H1 (cell line): ENCODE results near the gene ALK. TPM values are rescaled to one million over a fixed set of nuclear protein-coding genes. Genes with fewer than 3 reads are reported as not detected.

Experiments
- CTCF ChIA-PET: fragments of 300-600 bp; sonication (Branson Sonifier 250); formaldehyde crosslinking; loops from one replicate; lab custom pipeline; 2021; ENCODE audit not compliant: partially characterized antibody; lab: Charles Lee
- POLR2A ChIA-PET: fragments of 300-600 bp; sonication (Branson Sonifier 250); formaldehyde crosslinking; loops from one replicate; lab custom pipeline; 2021; ENCODE audit warnings: inconsistent platforms; ENCODE audit not compliant: partially characterized antibody; lab: Charles Lee
- DNase-seq, 2 experiments: peaks; one replicate each; pipeline versions ENCODE4 v3.0.0 to v3.0.0-alpha.2; 2010 to 2022; ENCODE audit warnings: low spot score in 2 of 2, low read depth in 1 of 2, mixed read lengths in 1 of 2
- FAIRE-seq: peaks from 2 replicates; lab custom pipeline; 2011; peaks lifted over from hg19 to GRCh38; lab: Jason Lieb, UNC
- H2AFZ ChIP-seq: 2 replicates; pipeline ENCODE4 v1.8.1; 2012; ENCODE audit warnings: low read length, inconsistent platforms
- H2AK5ac ChIP-seq: 2 replicates; pipeline ENCODE4 v1.6.1; 2013; ENCODE audit warnings: low read depth, low read length
- H2BK120ac ChIP-seq: replicated peaks from 2 replicates; pipeline ENCODE3; 2013; ENCODE audit warnings: low read depth, low read length, inconsistent platforms
- H2BK12ac ChIP-seq: 2 replicates; pipeline ENCODE4 v1.6.1; 2013; ENCODE audit warnings: low read depth, low read length
- H2BK15ac ChIP-seq: 2 replicates; pipeline ENCODE4 v1.6.1; 2013; ENCODE audit warnings: low read length
- H2BK20ac ChIP-seq: 2 replicates; pipeline ENCODE4 v1.6.1; 2013; ENCODE audit warnings: low read length
- H2BK5ac ChIP-seq: 2 replicates; pipeline ENCODE4 v1.6.1; 2013; ENCODE audit warnings: low read depth, low read length
- H3K14ac ChIP-seq: 2 replicates; pipeline ENCODE4 v1.6.1; 2013; ENCODE audit warnings: inconsistent platforms; ENCODE audit not compliant: insufficient read length
- H3K18ac ChIP-seq: 2 replicates; pipeline ENCODE4 v1.6.1; 2013; ENCODE audit warnings: low read length; ENCODE audit errors: extremely low read depth
- H3K23ac ChIP-seq: 2 replicates; pipeline ENCODE4 v1.6.1; 2013; ENCODE audit warnings: inconsistent platforms; ENCODE audit not compliant: insufficient read length
- H3K23me2 ChIP-seq: 2 replicates; pipeline ENCODE4 v1.6.1; 2013; ENCODE audit warnings: low read depth, low read length
- H3K27ac ChIP-seq: 2 replicates; pipeline ENCODE4 v1.6.1; 2011; ENCODE audit warnings: low read depth, low read length, inconsistent platforms
- H3K27me3 ChIP-seq, 4 experiments: replicated peaks in 1 of 4; 1 replicate in 1 of 4; 2 replicates in 3 of 4; pipeline versions ENCODE4 v1.6.1 to v1.8.1; 2011 to 2013; ENCODE audit warnings: low read length in 3 of 4, mild to moderate bottlenecking in 3 of 4, inconsistent platforms in 2 of 4, mixed read lengths in 2 of 4, moderate library complexity in 1 of 4; ENCODE audit not compliant: control insufficient read depth in 3 of 4, insufficient read depth in 3 of 4; ENCODE audit errors: extremely low read depth in 1 of 4
- H3K36me3 ChIP-seq, 4 experiments: 2 replicates each; pipeline versions ENCODE4 v1.6.1 to v1.8.1; 2011 to 2013; ENCODE audit warnings: mild to moderate bottlenecking in 4 of 4, low read length in 3 of 4, moderate library complexity in 2 of 4, control low read depth in 1 of 4, inconsistent platforms in 1 of 4; ENCODE audit not compliant: insufficient read depth in 4 of 4, control insufficient read depth in 2 of 4
- H3K4ac ChIP-seq: replicated peaks from 2 replicates; pipeline ENCODE3; 2013; ENCODE audit warnings: low read length, low read depth, mixed read lengths, inconsistent platforms; ENCODE audit not compliant: insufficient read length
- H3K4me1 ChIP-seq, 4 experiments: replicated peaks in 1 of 4; 1 replicate in 1 of 4; 2 replicates in 3 of 4; pipeline versions ENCODE4 v1.6.1 to v1.8.1; 2011 to 2013; ENCODE audit warnings: low read length in 3 of 4, inconsistent platforms in 2 of 4, mixed read lengths in 1 of 4; ENCODE audit not compliant: insufficient read depth in 4 of 4, control insufficient read depth in 3 of 4
- H3K4me2 ChIP-seq, 2 experiments: 2 replicates each; pipeline versions ENCODE4 v1.6.1 to v1.8.1; 2011 to 2013; ENCODE audit warnings: low read depth in 2 of 2, low read length in 2 of 2, control low read depth in 1 of 2, inconsistent platforms in 1 of 2, mild to moderate bottlenecking in 1 of 2; ENCODE audit not compliant: insufficient read depth in 1 of 2
- H3K4me3 ChIP-seq, 4 experiments: fragments of 200-600, 300-600 bp in 1 of 4; sonication (generic), shearing (Covaris generic), sonication (Bioruptor Twin) in 1 of 4; 2 replicates each; pipeline versions ENCODE4 v1.5.1 to v1.8.1; 2011 to 2016; ENCODE audit warnings: low read length in 4 of 4, low read depth in 3 of 4, control low read depth in 2 of 4, inconsistent platforms in 2 of 4, mild to moderate bottlenecking in 2 of 4, mixed read lengths in 1 of 4, moderate library complexity in 1 of 4; ENCODE audit not compliant: insufficient read depth in 2 of 4; ENCODE audit errors: extremely low read depth in 1 of 4
- H3K56ac ChIP-seq: replicated peaks from 2 replicates; pipeline ENCODE3; 2013; ENCODE audit warnings: low read depth, mild to moderate bottlenecking, mixed read lengths, low read length, inconsistent platforms; ENCODE audit not compliant: insufficient read length
- H3K79me1 ChIP-seq: 2 replicates; pipeline ENCODE4 v1.6.1; 2013; ENCODE audit warnings: low read depth, low read length, control low read depth
- H3K79me2 ChIP-seq, 2 experiments: 2 replicates each; pipeline versions ENCODE4 v1.6.1 to v1.8.1; 2012 to 2013; ENCODE audit warnings: low read length in 2 of 2, mild to moderate bottlenecking in 2 of 2, inconsistent platforms in 1 of 2; ENCODE audit not compliant: insufficient read depth in 2 of 2, control insufficient read depth in 1 of 2
- H3K9ac ChIP-seq, 4 experiments: replicated peaks in 1 of 4; 1 replicate in 1 of 4; 2 replicates in 3 of 4; pipeline versions ENCODE4 v1.6.1 to v1.8.1; 2011 to 2013; ENCODE audit warnings: low read depth in 3 of 4, low read length in 3 of 4, control low read depth in 2 of 4, mild to moderate bottlenecking in 2 of 4, moderate library complexity in 2 of 4, inconsistent platforms in 1 of 4; ENCODE audit errors: extremely low read depth in 1 of 4
- H3K9me3 ChIP-seq, 2 experiments: 2 replicates each; pipeline versions ENCODE4 v1.6.1 to v1.8.1; 2012 to 2013; ENCODE audit warnings: mild to moderate bottlenecking in 2 of 2, moderate library complexity in 2 of 2, control low read depth in 1 of 2, inconsistent platforms in 1 of 2, low read depth in 1 of 2, low read length in 1 of 2, mixed read lengths in 1 of 2; ENCODE audit not compliant: insufficient read depth in 2 of 2
- H4K20me1 ChIP-seq, 2 experiments: replicated peaks in 1 of 2; 2 replicates each; pipeline versions ENCODE3 to v1.8.1; 2011 to 2013; ENCODE audit warnings: inconsistent platforms in 2 of 2, low read length in 2 of 2, mild to moderate bottlenecking in 1 of 2; ENCODE audit not compliant: insufficient read depth in 2 of 2, control insufficient read depth in 1 of 2
- H4K5ac ChIP-seq: 2 replicates; pipeline ENCODE4 v1.6.1; 2013; ENCODE audit warnings: low read length, low read depth, mixed read lengths, inconsistent platforms; ENCODE audit not compliant: insufficient read length
- H4K8ac ChIP-seq: 2 replicates; pipeline ENCODE4 v1.8.0; 2013; ENCODE audit warnings: mild to moderate bottlenecking, moderate library complexity, low read length, inconsistent platforms; ENCODE audit not compliant: insufficient read depth; ENCODE audit errors: extremely low read depth
- H4K91ac ChIP-seq: replicated peaks from 2 replicates; pipeline ENCODE3; 2013; ENCODE audit warnings: low read length, mixed read lengths, inconsistent platforms; ENCODE audit not compliant: insufficient read length
- BRCA1 ChIP-seq: IDR thresholded peaks from 2 replicates; pipeline ENCODE4 v1.6.1; 2012; ENCODE audit warnings: low read depth, low read length, improper control_type of control experiment
- CBX5 ChIP-seq: fragments of 300-800, 300-1000 bp; sonication (generic); IDR thresholded peaks from 2 replicates; pipeline ENCODE4 v1.7.1; 2016; ENCODE audit warnings: antibody characterized with exemption, low read length, low read depth
- CHD2 ChIP-seq: IDR thresholded peaks from 2 replicates; pipeline ENCODE4 v1.6.1; 2012; ENCODE audit warnings: low read length, improper control_type of control experiment
- CREB1 ChIP-seq: IDR thresholded peaks from 2 replicates; pipeline ENCODE4 v1.6.1; 2012; ENCODE audit warnings: inconsistent platforms
- JUN ChIP-seq: IDR thresholded peaks from 2 replicates; pipeline ENCODE4 v1.6.1; 2011; ENCODE audit warnings: low read depth, mild to moderate bottlenecking, improper control_type of control experiment, low read length
- JUND ChIP-seq: IDR thresholded peaks from 2 replicates; pipeline ENCODE4 v1.6.1; 2011; ENCODE audit warnings: mild to moderate bottlenecking, improper control_type of control experiment, low read length
- KDM5A ChIP-seq: fragments of 200-600 bp; IDR thresholded peaks from 2 replicates; pipeline ENCODE4 v1.7.1; 2012; ENCODE audit warnings: mild to moderate bottlenecking, low read length, inconsistent platforms, mixed read lengths
- RAD21 ChIP-seq, 2 experiments: IDR thresholded peaks in 1 of 2; conservative IDR thresholded peaks in 1 of 2; 2 replicates each; pipeline ENCODE4 v1.6.1; 2011; ENCODE audit warnings: low read depth in 2 of 2, low read length in 2 of 2, improper control_type of control experiment in 1 of 2, inconsistent platforms in 1 of 2, mild to moderate bottlenecking in 1 of 2, moderate library complexity in 1 of 2
- RFX5 ChIP-seq: IDR thresholded peaks from 2 replicates; pipeline ENCODE4 v1.6.1; 2011; ENCODE audit warnings: low read depth, low read length, improper control_type of control experiment, borderline replicate concordance
- RXRA ChIP-seq: IDR thresholded peaks from 2 replicates; pipeline ENCODE4 v1.6.1; 2011; ENCODE audit warnings: low read depth, mild to moderate bottlenecking, low read length, moderate library complexity; ENCODE audit not compliant: insufficient read depth
- SP1 ChIP-seq: IDR thresholded peaks from 2 replicates; pipeline ENCODE4 v1.6.1; 2011; ENCODE audit warnings: low read depth, low read length
- SP2 ChIP-seq: IDR thresholded peaks from 2 replicates; pipeline ENCODE4 v1.6.1; 2012; ENCODE audit warnings: mild to moderate bottlenecking, low read length, inconsistent platforms
- SP4 ChIP-seq: IDR thresholded peaks from 2 replicates; pipeline ENCODE4 v1.6.1; 2012; ENCODE audit warnings: low read length, inconsistent platforms
- TAF1 ChIP-seq: IDR thresholded peaks from 2 replicates; pipeline ENCODE4 v1.6.1; 2011; ENCODE audit warnings: mild to moderate bottlenecking, low read depth, low read length
- TCF12 ChIP-seq: IDR thresholded peaks from 2 replicates; pipeline ENCODE4 v1.6.1; 2011; ENCODE audit warnings: low read depth, mild to moderate bottlenecking, low read length
- polyA plus RNA-seq, 7 experiments: library from polyadenylated mRNA; depleted of rRNA in 3 of 7; stranded (reverse) in 5 of 7; unstranded in 2 of 7; fragments of >200 nt in 5 of 7; fragments of 200-250 nt in 2 of 7; gene quantifications; 1 replicate in 5 of 7; 2 replicates in 1 of 7; 4 replicates in 1 of 7; pipeline versions ENCODE4 v1.2.1 to v1.2.3, GENCODE V29; 2011 to 2013; ENCODE audit warnings: missing spikeins in 2 of 7, mixed read lengths in 2 of 7
- total RNA-seq: library from RNA; stranded (reverse); fragmentation: NEBNext Ultra II Directional; extraction: Animal tissue kit (Norgen Biotek cat#: 25700); gene quantifications from 2 replicates; pipeline ENCODE4 v1.2.1, GENCODE V29; 2021

Gene ALK
- total and polyA plus RNA-seq, 2 of the 8 experiments (the other 6 are each of a cell fraction or from before 2014, with no cell fraction given) = 0.02 to 0.09 TPM

GRCh38 chr2:29558097-29558496, 363.3 kb downstream of the ALK start:
- H2BK20ac ChIP-seq = no peak overlapping the region
- no peak overlapping the region for H2BK5ac ChIP-seq
- H3K4me1 ChIP-seq = peaks cover 0 to 4% (median 3%) of the 10 kb centered on the region in 4 experiments; a peak in 4 of 7 replicates
- H3K56ac ChIP-seq = no peak overlapping the region
- H3K4ac ChIP-seq = no peak overlapping the region
- no peak overlapping the region for H4K8ac ChIP-seq
- no peak overlapping the region for H2BK12ac ChIP-seq
- H3K4me3 ChIP-seq = no peak overlapping the region
- FAIRE-seq (no peak), DNase-seq (no peak)
- ChIA-PET POLR2A (no interaction called here), CTCF (no interaction called here)
- no peak overlapping the region for H3K23ac ChIP-seq
- no peak overlapping the region for H3K18ac ChIP-seq
- no peak overlapping the region for H2BK120ac ChIP-seq
- H3K79me1 ChIP-seq = no peaks in the 10 kb centered on the region
- no peaks in the 10 kb centered on the region for H3K23me2 ChIP-seq
- no peak overlapping the region for H4K91ac ChIP-seq
- no peak overlapping the region for H2AK5ac ChIP-seq
- no peak overlapping the region for H3K14ac ChIP-seq
- H4K20me1 ChIP-seq = no peaks in the 10 kb centered on the region
- no peaks in the 10 kb centered on the region for H3K27me3 ChIP-seq
- H3K9me3 ChIP-seq = no peaks in the 10 kb centered on the region
- H3K79me2 ChIP-seq = no peaks in the 10 kb centered on the region
- no peak overlapping the region for H4K5ac ChIP-seq
- H3K27ac ChIP-seq = no peak overlapping the region
- H2BK15ac ChIP-seq = no peak overlapping the region
- H3K9ac ChIP-seq = no peak overlapping the region
- TF ChIP-seq CBX5 (no peak), BRCA1 (no peak), JUND (no peak), JUN (no peak), SP1 (no peak), TCF12 (no peak), CHD2 (no peak), TAF1 (no peak), SP4 (no peak), RXRA (no peak), SP2 (no peak), CREB1 (no peak), RAD21 (IDR thresholded peaks at IDR 0.05 in 1 of 2, conservative IDR thresholded peaks at IDR 0.05 in 1 of 2; ENCODE audit: low read depth in 2 of 2, low read length in 2 of 2) (no peak), RFX5 (no peak), KDM5A (no peak)
- no peak overlapping the region for H2AFZ ChIP-seq
- H3K36me3 ChIP-seq = no peaks in the 10 kb centered on the region
- H3K4me2 ChIP-seq = no peak overlapping the region
